Measurements from ENCODE around the gene NAPEPLD.
"Not testable (repeated sequence)": the region's sequence is repeated elsewhere in the genome, so short reads cannot be mapped to it uniquely, and the experiment has no call there.

Gene NAPEPLD

DNA sequence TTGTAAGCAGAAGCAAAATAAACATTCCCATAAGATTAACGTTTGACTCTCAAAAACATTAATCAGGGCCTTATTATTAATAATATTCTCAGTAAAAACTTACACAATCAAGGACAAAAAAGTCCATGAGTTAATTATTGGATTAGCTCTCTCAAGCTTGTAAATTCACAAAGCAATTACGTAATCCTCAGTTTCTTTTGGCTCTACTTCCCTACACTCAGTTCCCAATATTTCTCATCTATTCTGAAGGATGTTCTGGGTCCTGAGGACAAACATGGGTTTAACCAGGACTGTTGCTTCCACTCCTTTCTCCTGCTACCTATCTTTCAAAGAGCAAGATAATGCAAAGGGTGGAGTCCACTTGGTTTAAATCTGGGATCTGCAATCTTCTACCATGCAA, 89.4 kb downstream of the NAPEPLD start:
- no peak for DNase-seq

DNA sequence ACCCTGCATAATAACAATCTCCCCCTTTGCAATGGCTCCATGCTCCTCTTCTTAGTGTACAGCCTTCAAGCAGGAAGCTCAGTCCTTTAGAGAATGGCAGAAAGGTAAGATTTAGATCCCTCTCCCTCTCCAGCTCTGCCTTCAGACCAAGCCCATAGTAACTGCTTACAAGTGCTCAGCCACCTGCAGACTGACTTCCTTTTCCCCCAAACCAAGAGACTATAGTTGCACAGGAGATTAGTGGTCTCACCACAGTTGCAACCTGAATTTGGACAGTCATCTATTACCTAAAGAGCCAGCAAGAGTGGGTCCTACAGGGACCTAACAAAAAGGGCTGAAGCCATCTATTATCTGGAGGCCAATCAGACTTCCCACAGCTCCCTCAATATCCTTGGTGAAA, 90.8 kb downstream of the NAPEPLD start:
- no peak for DNase-seq

DNA sequence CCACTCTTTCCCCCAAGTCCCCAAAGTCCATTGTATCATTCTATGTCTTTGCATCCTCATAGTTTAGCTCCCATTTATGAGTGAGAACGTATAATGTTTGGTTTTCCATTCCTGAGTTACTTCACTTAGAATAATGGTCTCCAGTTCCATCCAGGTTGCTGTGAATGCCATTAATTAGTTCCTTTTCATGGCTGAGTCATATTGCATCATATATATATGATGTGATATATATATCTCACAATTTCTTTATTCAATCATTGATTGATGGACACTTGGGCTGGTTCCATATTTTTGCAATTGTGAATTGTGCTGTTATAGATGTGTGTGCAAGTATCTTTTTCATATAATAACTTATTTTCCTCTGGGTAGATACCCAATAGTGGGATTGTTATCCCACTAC, 92.9 kb downstream of the NAPEPLD start:
- not testable (repeated sequence) for DNase-seq

- no peak for DNase-seq
Measured at GRCh38 chr7:103051519-103051918, 97.4 kb downstream of the NAPEPLD start.

Data from NCI-H2081 (cell line).